NAMALWA (cell line): ENCODE data around the gene CIBAR2.

Experiments used
- DNase-seq: peaks from one replicate; pipeline ENCODE4 v3.0.0-alpha.2; 2015; ENCODE audit warnings: low spot score

CIBAR2 gene

DNA sequence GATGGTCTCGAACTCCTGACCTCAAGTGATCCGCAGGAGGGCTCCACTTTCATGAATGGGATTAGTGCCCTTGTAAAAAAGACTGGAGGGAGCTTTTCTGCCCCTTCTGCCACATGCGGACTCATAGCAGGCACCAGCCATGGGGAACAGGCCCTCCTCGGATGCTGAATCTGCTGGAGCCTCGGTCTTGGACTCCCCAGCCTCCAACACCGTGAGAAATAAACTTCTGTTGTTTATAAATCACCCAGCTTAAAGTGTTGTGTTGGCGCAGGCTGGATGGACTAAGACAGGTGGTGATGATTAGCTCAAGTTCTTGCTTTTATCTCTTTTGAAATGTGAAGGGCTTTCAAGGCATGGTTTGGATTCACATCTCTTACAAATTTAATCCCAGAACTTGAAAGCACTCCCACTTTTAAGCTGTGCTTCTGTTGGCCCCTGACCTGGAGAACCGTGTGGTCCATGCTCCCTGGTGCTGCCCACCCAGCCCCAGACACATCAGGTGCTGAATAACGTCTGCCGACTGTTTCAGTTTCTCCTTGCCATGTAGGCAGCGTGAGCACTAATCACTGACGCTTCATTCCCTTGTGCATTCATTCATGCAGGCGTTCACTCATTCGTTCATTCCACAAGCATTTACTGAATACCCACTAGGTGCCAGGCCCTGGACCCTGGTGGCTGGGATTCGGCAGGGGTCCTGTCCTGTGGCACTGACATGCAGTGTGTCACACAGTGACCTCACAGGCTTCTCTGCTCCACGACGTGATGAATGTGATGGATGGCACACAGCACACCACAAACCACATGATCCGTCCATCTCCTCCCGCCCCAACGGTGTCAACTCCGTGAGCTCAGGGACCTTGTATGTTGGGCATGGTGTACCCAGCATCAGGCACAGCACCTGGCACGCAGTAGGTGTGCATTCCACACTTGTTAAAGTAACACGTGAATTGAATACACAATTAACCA lies 8.9 kb downstream of the CIBAR2 start:
- peak; percentile 79 for DNase-seq

DNA sequence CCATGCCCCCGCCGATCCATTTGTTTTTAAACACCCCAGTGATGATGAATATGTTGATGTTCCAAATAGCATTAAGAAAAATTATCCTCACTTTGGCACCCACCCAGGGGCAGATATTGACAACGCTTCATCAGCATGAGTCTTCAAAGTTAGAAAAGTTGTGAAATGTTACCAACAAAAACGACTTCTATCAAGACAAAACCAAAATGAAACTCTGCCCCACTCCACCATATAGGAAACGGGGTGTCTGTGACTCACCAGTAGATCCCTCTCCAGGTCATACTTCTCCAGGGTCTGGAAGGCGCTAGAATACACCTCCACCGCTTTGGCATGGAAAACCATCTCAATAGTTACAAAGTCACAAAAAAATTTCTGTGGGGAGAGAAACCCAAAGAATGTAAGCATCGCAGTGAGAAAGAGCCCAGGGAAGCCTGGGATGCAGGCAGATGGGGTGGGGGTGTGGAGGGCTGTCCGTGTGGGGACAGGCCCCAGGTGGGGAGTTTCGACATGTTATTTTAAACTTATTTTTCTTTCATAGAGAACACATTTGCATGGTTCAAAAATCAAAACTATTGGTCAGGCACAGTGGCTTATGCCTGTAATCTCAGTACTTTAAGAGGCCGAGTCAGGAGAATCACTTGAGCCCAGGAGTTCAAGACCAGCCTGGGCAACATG lies 10.2 kb downstream of the CIBAR2 start:
- no peak for DNase-seq

DNA sequence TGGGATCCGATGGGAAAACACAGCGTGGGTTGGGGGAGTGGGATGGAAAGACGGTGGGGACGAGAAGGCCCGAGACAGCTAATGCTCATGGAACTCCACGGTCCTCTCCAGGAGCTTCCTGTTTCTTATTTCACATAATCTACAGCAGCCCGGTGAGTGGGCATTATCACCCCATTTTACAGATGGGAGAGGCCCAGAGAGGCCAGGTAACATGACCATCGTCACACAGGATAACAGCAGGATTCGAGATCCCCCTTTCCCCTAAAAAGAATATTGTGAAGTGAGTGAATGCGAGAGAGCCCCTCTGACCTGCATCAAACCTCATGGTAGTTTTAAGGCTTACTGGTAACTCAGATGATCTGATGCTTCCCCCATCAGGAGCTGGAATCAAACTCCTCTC lies 12.0 kb downstream of the CIBAR2 start:
- no peak for DNase-seq

DNA sequence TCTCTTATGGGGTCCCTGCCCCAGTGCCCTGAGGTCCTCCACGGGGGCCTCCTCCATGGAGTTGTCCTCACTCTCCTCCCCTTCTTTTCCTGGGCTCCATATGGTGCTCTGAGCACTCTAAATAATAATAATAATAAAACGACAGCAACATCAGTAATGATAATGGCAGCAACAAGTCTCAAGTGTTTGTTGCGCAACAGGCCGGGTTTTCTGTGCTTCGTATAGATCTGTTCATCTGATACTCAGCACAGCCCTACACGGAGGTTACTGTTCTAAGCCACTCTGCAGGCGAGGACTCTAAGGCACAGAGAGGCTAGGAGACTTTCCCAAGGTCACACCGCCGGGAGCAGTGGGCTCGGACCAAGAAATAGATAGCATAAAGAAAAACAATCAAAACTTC lies 13.7 kb downstream of the CIBAR2 start:
- no peak for DNase-seq

DNA sequence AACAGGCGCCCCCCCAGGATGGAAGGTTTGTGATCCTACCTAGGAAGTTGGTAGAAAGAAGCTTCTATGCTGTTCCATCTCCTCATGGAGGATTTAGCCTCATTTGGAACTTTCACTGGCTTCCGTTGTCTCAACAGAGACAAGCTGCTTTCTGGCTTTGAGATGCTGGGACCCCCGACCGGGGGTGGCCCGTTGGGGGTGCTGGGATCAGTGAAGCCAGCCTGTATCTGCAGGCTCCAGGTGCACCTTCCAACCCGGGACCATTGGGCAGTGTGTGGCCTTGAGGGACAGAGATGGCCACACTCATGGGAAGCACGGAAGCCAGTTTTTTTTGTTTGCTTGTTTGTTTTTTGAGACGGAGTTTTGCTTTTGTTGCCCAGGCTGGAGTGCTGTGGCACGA lies 15.4 kb downstream of the CIBAR2 start:
- no peak for DNase-seq

DNA sequence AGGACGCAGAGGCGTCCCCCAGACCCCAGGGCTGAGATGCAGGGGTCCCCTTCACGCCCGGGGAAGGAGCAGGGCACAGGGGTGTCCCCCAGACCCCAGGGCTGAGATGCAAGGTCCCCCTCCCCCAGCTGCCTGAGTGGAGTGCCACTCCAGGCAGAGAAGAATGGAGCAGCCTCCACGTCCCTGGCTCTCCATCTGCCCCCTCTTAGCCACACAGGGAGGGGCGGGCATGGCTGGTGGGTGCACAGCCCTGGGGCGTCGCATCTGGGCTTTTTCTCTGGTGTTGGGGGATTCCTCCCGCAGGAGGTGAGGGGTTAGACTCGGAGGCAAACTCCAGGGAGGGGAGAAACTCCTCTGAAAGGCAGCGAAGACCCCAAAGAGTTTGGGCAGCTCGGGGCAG lies 17.5 kb downstream of the CIBAR2 start:
- DNase-seq: no peak

DNA sequence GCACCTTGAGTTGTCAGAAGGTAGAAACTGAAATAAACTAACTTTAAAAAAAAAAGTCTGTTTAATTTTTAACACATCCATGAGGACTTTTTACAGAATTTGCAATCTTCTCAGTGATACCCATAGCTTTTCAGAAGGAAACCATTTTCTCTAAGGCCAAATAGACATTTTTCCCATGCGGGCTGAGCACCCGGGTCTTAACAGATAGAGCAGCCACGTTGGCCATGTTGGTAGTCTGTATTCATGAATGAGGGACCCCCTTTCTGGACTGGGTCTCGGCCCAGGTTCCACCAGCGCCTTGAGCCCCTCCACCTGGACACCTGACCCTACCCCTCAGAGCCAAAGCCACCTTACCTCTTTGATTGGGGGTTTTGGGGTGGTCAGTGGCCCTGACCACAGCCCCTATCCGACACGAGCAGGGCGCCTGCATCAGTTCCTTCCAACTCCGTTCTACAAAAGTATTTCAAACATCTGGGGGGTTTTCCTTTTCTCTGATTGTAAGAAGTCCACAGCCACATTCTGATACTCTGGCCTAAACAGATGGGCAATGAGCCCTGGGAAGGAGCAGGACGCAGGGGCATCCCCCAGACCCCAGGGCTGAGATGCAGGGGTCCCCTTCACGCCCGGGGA lies 18.0 kb downstream of the CIBAR2 start:
- DNase-seq: no peak

DNA sequence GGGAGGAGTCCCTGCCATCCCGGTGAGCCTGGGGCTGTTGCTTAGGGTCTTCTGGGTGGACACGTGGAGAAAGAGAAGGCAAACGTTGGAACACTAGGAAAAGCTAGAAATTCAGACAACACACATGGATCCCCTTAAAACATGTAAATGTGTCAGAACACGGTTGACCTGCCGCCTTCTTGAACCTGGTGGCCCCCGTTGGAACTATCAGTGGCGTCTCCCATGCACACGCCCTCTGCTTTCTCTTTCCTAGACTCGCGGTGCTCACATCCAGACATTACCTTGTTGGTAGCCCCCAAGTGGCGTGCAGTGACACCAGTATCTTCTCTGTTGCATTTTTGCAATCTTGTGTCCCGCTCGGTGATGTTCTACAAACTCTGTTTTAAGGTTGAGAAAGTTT lies 18.6 kb downstream of the CIBAR2 start:
- DNase-seq: no peak

DNA sequence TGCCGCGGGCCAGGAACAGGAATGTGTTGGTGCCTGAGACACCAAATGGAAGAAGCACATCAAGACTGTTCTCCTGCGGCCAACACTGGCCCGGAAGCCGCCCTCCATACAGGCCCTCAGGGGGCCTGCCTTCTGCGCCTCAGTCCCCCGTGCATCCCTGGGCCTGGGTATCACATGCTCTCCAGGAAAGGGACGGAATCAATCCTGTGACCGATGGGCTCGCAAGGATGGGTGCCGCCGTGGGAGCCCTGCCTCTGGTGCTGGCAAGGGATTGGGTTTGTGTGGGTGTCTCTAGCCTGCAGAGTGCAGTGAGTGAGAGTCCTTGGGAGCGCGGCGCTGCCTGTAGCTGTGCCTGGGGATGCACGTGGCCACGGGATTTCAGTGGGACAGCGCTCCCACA lies 19.4 kb downstream of the CIBAR2 start:
- no peak for DNase-seq

DNA sequence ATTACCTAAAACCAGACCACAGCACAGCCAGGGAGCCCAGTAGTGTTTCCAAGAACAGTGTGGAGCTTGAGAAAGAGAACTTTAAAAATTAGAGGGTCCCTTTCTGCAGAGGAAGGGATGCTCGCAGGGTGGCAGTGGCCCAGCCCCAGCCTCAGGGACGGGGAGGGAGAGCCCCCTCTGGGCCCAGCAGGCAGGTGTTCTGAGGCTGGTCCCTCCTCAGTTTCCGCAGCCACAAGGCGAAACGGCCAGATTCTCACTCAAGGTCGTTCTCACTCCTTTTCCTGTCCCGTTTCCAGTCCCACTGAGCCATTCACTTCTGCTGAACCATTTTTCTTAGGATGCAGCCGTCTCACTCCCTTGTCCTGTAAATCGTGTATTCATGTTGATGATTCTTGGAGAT lies 20.0 kb downstream of the CIBAR2 start:
- DNase-seq: no peak

DNA sequence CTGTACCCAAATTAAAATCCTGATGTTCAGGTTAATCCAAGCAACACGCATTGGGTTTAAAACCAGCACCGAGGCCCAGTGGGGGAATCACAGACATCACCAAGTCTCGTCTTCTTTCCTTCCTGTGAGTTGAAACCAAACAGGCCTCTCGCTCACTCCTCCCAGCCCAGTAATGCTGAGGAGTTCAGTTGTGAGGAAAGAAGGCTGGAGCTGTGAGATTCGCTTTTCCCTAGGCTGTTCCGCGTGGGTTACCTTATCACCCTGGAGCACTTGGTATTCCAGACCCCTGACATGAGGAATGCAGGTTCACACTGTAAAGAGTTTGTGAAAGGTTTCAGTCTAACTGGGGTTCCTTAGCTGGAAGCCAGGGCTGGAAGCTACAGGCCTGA lies 20.8 kb downstream of the CIBAR2 start:
- no peak for DNase-seq

DNA sequence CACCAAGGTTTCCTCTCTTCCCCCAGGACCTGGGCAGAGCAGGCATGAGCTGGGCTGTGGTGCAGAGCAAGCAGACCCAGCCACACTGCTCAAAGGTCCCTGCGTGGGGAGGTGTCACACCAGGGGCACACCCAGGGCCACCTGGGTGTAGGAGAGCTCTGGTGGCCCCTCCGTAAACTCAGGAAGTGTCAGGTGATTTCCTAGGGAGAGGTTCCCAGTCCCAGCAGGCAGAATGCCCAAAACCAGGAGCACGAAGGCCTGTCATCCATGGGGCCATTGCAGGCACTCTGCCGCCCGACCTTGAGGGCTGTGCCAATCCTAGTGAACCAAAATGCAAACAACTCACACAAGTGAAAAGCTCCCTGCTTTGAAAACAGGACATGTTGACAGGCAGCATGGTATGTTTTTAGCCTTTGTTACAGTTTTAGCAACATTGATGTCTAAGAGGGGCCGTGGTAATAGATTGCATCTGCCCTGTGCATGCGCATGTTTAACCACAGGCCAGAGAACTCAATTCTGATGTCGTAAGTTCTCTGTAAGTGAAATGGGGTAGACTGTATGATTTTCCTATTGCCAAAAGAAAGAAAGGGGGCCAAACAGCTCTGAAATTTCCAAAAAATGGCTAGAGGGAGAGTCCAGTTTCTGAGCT lies 21.3 kb downstream of the CIBAR2 start:
- no peak for DNase-seq

DNA sequence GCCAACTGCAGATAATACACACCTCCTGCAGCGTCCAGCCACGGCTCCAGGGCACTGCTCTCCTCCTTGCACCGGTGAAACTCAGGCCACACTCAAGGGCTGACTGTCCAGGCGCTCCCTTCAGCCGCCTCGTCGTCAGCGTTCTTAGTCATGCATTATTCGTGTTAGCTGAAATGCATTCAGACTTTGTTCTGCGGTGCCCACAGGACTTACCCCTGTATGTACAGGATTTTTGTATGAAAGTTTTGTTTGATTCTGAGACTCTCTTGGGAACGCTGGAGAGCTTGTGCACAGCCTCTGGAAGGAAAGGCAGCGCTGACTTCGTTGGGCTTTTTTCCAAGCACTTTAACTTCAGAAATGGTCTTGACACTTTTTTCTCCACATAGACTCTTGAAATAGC lies 22.1 kb downstream of the CIBAR2 start:
- DNase-seq: no peak

DNA sequence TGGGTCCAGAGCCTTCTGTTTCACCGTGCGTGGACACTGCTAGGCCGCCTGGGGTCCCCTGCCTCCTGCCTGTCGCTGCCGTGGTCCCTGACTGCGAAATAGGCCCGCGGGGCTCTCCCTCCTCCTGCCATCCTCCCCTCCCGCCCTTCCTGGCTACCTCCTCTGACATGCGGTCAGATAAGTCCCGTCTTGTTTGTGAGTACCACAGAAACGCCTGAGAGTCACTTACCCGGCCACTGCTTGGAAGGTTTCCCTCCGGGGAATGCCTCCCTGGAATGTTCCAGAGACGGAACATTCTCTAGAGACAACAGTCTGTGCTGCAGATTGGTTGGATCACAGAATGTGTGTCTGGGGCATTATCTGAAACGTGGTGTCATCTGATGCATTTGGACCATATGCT lies 22.7 kb downstream of the CIBAR2 start:
- no peak for DNase-seq

DNA sequence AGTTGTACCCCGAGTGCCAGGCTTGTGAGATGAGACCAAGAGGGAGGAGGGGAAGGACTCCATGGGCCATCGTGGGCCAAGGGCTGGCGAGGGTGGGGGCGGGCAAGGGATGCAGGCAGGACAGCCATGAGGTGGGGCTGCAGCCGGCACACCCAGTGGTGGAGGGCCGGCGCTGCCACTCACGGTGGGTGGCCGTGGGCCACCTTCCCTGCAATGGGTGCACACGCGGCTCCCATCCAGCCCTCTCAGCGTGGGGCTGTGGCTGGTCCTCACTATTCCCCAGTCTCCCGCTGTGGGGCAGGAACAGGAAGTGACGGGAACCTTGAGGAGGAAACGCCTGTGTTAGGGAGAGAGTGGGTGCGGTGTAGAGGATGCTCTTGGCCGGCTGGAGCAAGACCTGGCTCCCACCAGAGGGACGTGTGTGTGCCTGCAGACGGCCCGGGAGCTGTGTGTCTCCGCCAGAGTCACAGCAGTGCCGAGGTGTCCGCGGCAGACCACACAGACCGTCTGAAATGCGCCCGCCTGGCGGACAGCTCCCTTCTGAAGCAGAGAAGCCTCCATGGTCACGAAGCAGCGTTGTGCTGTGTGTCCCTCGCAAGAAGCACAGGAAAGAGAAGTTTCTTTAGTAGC lies 23.6 kb downstream of the CIBAR2 start:
- no peak for DNase-seq

DNA sequence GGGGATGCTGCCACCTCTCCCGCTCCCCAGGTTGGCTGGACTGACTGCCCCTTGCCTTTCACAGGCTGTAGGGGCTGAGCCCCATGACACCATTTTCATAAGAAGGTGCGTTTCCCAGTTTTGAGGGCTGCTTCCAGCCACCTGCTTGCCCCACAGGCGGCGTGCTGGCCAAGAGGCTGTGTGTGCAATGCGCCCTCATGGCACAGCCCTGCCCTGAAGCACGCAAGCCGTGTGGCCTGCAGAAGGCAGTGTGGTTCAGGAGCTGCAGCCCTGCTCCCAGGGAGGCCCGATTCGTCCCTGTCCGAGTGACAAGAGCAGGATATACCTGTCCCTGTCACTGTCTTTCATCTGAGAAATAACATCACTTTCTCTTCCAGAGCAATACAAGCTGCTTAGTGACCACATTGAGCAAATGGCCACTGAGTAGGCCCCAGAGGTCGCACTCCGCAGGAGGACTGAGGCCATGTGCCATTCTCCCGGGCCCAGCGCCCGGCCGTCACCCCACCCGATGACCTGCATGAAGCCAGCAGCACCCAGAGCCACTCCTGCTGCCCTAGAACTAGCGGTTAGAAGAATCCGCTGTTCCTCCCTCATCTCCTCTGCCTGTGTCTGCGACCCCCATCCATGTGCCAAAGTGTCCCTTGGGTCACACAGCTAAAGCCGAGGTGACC lies 24.2 kb downstream of the CIBAR2 start:
- no peak for DNase-seq

DNA sequence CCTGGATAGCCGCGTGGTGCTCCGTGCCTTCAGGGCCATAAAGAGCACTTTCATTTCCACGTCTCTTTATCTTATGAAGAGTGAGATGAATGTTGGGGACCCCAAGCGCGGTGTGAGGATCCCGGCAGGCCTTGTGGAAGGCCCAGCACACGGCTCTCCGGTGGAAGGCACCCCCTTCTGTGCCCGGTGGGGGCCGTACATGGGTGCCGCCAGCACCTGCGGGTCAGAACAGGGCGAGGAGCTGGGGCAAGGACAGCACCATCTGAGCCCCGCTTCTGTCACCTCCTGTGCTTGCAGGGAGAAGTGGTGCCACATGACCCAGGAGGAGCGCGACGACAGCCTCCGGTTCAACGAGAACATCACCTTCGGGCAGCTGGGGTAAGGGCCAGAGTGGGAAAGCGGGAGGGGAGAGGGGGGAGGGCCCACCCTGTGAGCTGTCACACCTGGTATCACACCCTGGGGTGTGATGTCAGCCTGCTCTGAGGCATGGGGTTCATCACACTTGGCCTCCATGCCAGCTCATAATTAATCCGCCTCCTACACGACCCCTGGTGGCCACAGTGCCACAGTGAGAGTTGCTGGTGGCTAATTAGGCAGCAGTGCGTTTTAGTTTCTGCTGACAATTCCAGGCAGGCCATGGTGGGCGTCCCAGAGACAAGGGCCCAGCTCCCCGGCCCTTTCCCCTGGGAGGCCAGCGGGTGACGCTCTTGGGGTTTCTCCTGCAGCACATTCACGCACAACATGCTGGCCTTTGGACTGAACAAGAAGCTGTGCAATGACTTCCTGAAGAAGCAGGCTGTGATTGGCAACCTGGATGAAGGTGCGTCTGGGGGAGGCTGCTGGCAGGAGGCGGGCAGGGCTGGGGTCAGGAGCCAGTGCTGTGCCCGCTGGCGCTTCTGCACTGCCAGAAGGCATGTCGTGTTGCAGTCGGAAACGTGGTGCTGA lies 25.7 kb downstream of the CIBAR2 start:
- DNase-seq: peak; percentile 92

DNA sequence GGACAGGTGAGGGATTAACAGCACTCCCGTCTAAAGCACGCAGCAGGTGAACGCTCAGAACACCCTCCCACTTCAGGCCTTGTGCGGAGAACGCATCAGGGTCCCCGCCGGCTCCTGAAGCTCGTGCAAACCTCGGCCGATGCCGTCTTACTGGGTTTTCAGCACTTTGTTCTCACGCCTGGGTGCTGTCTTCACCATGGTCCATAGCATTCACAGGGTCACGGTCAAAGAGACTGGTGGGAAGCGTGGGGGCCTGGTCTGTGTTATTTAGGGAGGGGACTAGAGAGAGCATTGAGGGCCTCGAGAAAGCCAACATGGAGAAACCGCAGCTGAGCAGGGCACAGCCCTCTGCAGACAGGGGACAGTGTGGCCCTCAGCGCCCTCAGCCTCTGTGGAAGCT lies 26.6 kb downstream of the CIBAR2 start:
- DNase-seq: no peak

DNA sequence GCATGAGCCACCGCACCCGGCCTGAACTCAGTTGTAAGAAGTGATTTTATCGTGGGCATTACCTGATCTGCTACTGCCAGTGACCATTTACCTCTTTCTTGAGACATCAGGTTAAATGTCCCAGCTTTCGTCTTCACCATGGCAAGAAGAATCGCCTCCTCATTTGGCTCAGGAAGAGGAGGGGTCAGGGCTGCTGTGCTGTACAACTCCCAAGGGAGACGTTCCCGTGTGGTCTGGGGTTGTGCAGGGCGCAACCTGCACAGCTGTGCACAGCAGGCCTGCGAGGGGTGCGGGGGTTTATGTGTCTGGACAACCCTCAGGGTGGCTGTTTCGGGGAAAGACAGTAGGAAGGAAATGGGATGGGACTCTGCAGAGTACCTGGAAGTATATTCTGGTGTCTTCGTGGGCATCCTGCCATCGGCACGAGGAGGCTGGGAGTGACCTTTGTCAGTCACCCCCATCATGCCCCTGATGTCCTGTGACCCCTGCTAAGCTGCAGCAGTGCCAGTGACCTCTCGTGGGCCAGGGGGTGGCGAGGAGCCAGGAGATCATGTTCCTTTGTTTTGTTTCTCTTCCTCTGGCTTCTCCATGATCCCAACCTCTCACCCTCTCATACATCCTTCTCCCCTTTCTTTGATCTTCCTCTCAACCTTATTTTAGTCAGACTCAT lies 27.3 kb downstream of the CIBAR2 start:
- DNase-seq: peak; percentile 40
